HG02943 (cell line): ENCODE measurements around the gene TUT7.
A peak's percentile ranks its signal among the peaks of the same experiment; 100 is the strongest.

Source experiments
- ATAC-seq: cut with Tn5 transposase; IDR thresholded peaks from one replicate; pipeline ENCODE4 v1.9.1; 2021; ENCODE audit warnings: mild to moderate bottlenecking, low read depth, moderate library complexity; ENCODE audit not compliant: unreplicated experiment

TUT7 gene

DNA sequence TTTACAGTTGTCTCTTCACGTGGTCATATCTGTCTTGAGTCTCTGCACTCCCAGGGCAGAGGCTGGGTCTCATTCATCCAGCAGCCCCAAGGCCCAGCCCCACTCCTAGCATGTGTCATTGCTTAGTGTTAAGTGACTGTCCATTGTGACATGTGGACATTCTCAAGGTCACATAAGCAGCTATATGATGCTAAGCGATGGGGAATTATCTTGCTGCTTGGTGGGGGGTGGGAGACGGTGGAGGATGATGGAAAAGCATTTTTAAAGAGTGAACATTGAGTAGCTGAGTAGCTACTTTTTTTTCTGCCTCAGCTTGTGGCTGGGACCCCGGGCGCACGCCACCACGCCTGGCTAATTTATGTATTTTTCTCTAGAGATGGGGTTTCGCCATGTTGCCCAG is 94.7 kb downstream of the TUT7 start, which contains the start of gene C9orf153:
TSS of gene C9orf153 (minus strand) at position 101 of the 400 bp plus-strand sequence. CDS start 30,054 bp downstream, outside the sequence.
- no peak for ATAC-seq

DNA sequence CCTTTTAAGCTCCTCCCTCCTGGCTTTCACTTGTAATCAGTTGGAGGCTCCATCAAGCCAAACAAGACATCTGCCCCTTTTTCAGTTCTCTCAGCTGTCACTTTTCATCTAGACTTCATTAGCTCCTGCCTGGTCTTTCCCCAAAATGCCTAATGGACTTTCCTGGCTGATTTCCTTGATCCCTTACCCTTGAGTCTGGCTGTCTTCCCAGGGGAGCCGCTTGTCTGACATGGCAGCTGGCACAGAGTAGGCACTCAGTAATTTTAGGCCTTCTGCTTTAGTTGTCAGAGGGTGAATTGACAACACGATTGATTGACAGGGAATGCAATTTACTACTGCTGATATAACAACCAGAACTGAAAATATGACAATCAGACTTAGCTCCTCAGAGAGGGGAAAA is 96.8 kb downstream of the TUT7 start:
- no peak for ATAC-seq

DNA sequence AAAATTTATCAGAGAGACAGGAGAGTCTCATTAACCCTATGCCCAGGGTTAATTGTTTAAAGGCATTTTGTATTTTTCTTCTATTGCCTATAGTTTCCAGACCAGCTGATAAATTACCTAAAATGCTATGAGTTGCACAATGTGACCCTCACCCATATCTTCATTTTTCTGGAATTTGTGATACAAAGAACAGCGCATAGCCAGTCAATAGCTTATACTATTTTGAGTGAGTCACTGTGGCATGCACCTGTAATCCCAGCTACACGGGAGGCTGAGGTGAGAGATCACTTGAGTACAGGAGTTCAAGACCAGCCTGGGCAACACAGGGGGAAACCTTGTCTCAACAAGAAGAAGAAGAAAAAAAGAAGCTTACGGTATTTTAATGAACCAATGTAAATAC is 97.6 kb downstream of the TUT7 start:
- no peak for ATAC-seq

DNA sequence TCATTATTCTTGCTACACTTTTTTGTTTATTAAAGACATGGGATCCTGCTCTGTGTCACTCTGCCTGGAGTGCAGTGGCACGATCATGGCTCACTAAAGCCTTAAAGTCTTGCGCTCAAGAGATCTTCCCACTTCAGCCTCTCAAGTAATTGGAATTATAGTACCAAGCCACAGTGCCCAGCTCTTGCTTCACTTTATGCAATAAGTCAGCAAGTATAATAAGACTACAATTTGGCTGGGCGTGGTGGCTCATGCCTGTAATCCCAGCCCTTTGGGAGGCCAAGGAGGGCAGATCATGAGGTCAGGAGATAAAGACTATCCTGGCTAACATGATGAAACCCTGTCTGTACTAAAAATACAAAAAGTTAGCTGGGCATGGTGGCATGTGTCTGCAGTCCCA is 100.6 kb downstream of the TUT7 start:
- ATAC-seq, result no peak

DNA sequence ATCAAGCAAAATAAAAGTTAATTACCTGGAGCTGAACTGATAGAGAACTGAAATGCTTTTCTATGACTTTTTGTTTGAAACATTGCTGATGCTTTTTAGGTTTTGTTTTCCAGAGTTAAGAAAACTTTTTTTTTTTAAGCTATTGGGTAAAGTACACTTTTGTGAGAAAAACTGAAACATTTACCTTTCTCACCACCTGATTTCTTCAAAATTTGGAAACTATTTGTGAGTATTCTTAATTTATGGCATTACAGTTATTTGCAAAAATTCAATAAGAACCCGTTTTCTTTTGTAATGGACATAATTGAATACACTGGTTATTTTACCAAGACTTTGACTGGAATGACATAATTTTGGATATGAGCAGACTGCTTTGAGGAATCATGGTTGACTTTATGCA is 101.3 kb downstream of the TUT7 start:
- ATAC-seq, result no peak

DNA sequence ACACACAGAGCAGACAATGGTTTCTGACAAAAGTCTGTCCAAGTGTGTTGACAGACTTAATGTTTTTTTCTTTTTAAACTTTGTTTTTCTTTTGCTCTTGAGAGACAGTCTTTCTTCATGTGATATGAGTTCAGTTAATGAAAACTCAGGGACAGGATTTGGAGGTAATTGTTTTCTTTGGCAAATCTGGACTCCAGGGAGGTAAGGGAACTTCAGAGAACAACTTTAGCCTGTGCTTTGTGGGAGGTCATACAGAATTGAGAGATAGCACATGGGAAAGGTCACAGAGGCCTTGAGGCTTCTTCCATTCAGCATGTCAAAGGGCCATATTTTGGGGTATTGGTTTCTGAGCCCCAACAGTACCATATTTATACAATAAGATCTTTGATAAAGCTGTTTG is 104.1 kb downstream of the TUT7 start:
- ATAC-seq, result no peak

DNA sequence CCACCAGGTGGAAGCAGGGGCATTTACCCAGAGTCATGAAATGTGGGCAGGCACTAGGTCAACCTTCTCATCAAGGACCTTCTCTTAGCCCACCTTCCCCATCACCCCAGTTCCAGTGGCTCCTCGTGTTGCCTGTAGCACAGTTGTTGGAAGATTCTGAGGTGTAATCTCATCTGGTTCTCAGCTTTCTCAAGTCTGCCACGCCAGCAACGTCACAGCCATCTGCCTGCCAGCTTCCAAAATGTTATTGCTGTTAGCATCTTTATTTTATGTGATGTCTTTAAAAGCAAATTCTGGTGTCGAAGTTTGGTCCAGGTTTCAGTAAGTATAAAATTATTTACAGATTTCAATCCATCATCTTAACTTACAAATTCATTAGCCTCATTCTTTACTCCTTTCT is 105.5 kb downstream of the TUT7 start:
- no peak for ATAC-seq

DNA sequence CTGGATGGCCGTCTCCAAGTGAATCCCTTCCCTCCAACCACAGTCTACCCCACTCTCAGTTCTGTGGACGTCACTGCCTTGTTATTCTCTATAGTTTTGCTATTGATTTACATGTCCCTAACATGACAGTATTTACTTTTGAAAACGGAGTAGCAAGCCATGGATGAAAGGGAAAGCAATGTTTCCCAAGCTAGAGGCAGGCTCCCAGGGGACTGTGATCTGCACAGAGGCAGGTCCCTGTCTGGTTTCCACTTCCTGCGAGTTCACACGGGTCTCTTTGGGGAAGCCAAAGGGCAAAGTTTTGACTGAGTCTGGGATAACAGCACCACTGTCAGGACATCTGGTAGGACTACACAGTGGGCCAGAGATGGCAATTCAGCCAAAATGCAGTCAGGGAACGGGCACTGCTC is 107.5 kb downstream of the TUT7 start:
- peak; percentile 83 for ATAC-seq

DNA sequence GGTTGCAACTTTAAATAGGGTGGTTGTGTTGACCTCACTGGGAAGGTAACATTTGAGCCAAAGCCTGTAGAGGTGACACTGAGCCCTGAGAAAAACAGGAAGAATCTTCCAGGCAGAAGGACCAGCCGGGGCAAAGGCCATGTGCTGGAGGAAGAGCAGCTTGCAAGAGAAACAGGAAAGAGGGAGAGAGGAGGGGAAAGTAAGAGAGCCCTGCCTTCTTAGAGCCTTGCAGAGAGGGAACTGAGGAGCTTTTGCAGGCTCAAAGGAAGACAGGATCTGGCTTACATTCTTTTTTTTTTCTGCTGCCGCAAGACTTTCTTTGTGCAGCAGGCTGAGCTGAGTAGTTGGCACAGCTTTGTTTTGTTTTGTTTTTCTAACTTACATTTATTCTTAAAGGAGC is 112.1 kb downstream of the TUT7 start:
- no peak for ATAC-seq

DNA sequence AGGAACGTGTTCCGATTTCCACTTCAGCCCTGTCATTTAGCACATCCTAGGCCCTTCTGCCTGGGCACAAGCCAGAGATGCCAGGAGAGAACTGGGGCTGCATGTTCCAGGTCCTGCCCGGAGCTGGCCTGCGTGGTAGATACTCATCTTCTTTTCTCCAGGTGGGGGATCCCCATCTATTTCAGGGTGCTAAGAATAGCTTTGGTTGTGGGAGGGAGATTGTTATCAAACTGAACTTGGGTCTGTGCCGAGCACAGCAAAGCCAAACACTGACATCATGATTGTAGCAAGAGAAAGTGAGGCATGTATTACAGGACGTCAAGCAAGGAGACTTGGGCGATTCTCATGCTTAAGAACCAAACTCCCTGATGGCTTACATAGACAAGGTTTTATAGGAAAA is 113.0 kb downstream of the TUT7 start:
- no peak for ATAC-seq

DNA sequence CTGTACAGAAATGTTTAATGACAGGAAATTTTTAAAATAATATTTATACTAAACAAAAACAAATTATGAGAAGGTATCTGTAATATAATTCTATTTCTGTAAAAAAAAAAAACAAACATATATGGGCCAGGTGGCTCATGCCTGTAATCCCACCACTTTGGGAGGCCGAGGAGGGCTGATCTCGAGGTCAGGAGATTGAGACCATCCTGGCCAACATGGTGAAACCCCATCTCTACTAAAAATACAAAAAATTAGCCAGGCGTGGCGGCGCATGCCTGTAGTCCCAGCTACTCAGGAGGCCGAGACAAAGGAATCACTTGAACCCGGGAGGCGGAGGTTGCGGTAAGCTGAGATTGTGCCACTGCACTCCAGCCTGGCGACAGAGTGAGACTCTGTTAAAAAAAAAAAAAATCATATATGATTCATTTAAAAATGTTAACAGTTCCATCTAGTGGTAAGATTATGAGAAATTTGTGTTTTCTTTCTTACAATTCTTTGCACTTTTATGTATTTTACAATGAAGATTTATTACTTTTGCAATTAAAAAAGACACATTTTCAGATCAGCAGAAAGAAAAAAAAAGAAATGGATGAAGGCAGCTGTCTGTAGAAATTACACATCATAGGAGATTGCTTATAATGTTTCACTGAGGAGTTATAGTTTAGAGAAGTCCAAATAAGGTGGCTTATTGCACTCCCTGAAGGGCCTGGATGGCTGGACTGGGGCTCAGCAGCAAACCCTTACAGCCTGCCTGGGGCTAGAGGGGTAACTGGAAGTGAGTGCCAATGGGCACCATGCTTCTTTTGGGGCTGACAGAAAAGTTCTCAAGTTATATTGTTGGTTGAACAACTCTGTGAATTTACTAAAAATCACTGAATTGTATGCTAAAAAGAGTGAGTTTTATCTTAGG is 115.1 kb downstream of the TUT7 start:
- ATAC-seq, result no peak
